Neural cell (in vitro differentiated cells): ENCODE data around the gene PLEKHA7. TPM values are rescaled to one million over a fixed set of nuclear protein-coding genes. Genes with fewer than 3 reads are reported as not detected.

Experiments
- H2AFZ ChIP-seq: fragments of 200-600, 300-800 bp; sonication (generic), shearing (Covaris generic); 2 replicates; pipeline ENCODE4 v1.6.0; 2014; ENCODE audit warnings: low read depth, mild to moderate bottlenecking, antibody characterized with exemption, low read length, moderate library complexity
- H3F3A ChIP-seq: fragments of 200-600 bp; shearing (Covaris generic); 2 replicates; pipeline ENCODE4 v1.6.1; 2016; ENCODE audit warnings: mild to moderate bottlenecking, moderate library complexity, mixed read lengths, antibody characterized with exemption, low read length; ENCODE audit not compliant: insufficient read depth, poor library complexity, severe bottlenecking
- H3K27ac ChIP-seq: fragments of 200-600, 300-800 bp; sonication (generic), shearing (Covaris generic); 2 replicates; pipeline ENCODE4 v1.5.1; 2014; ENCODE audit warnings: mild to moderate bottlenecking, low read length, moderate library complexity
- H3K27me3 ChIP-seq: fragments of 300-800, 200-600 bp; sonication (generic), shearing (Covaris generic); 2 replicates; pipeline ENCODE4 v1.6.0; 2014; ENCODE audit warnings: mild to moderate bottlenecking, low read depth, low read length, moderate library complexity; ENCODE audit not compliant: insufficient read depth
- H3K36me3 ChIP-seq: fragments of 300-800, 200-600 bp; sonication (generic), shearing (Covaris generic); 2 replicates; pipeline ENCODE4 v1.5.1; 2014; ENCODE audit warnings: mild to moderate bottlenecking, antibody characterized with exemption, low read length, moderate library complexity; ENCODE audit not compliant: insufficient read depth
- H3K4me2 ChIP-seq: fragments of 300-800, 200-600 bp; sonication (generic), shearing (Covaris generic); 2 replicates; pipeline ENCODE4 v1.6.0; 2014; ENCODE audit warnings: mild to moderate bottlenecking, low read length
- H3K4me3 ChIP-seq: fragments of 300-800, 200-600 bp; sonication (generic), shearing (Covaris generic); 2 replicates; pipeline ENCODE4 v1.5.1; 2014; ENCODE audit warnings: mild to moderate bottlenecking, low read length, moderate library complexity
- H3K79me2 ChIP-seq: fragments of 200-600 bp; shearing (Covaris generic); replicated peaks from 2 replicates; pipeline ENCODE4 v1.6.0; 2014; ENCODE audit warnings: mild to moderate bottlenecking, low read length, moderate library complexity; ENCODE audit not compliant: insufficient read depth
- H3K9ac ChIP-seq: fragments of 300-800, 200-600 bp; sonication (generic), shearing (Covaris generic); 2 replicates; pipeline ENCODE4 v1.6.1; 2016; ENCODE audit warnings: mild to moderate bottlenecking, low read length, mixed read lengths
- H3K9me2 ChIP-seq: fragments of 200-600 bp; shearing (Covaris generic); 2 replicates; pipeline ENCODE4 v1.6.1; 2016; ENCODE audit warnings: mild to moderate bottlenecking, low read length, mixed read lengths; ENCODE audit not compliant: insufficient read depth
- H3K9me3 ChIP-seq: fragments of 200-600, 300-800 bp; sonication (generic), shearing (Covaris generic); 2 replicates; pipeline ENCODE4 v1.6.1; 2016; ENCODE audit warnings: mild to moderate bottlenecking, mixed run types, low read length, moderate library complexity, mixed read lengths
- H4K20me1 ChIP-seq: fragments of 200-600 bp; shearing (Covaris generic); 2 replicates; pipeline ENCODE4 v1.6.1; 2016; ENCODE audit warnings: mild to moderate bottlenecking, mixed run types; ENCODE audit not compliant: insufficient read depth
- EP300 ChIP-seq: fragments of 450-650 bp; conservative IDR thresholded peaks from 2 replicates; pipeline ENCODE4 v1.6.1; 2014; ENCODE audit warnings: antibody characterized with exemption, mild to moderate bottlenecking, moderate library complexity; ENCODE audit not compliant: poor library complexity, severe bottlenecking
- EZH2 ChIP-seq: fragments of 200-600, 300-800 bp; shearing (Covaris generic), sonication (generic); IDR thresholded peaks from 2 replicates; pipeline ENCODE4 v1.6.1; 2014; ENCODE audit warnings: antibody characterized with exemption, low read length, borderline replicate concordance, mild to moderate bottlenecking; ENCODE audit not compliant: insufficient read depth, poor library complexity, severe bottlenecking
- MXI1 ChIP-seq: fragments of 450-650 bp; conservative IDR thresholded peaks from 2 replicates; pipeline ENCODE4 v1.6.1; 2014; ENCODE audit warnings: antibody characterized with exemption, mild to moderate bottlenecking; ENCODE audit not compliant: poor library complexity, severe bottlenecking
- POLR2AphosphoS5 ChIP-seq: IDR thresholded peaks from 2 replicates; pipeline ENCODE4 v1.6.1; 2012
- RAD21 ChIP-seq: fragments of 450-650 bp; conservative IDR thresholded peaks from 2 replicates; pipeline ENCODE4 v1.6.1; 2014; ENCODE audit warnings: antibody characterized with exemption, mild to moderate bottlenecking, moderate library complexity
- SMC3 ChIP-seq: fragments of 450-650 bp; conservative IDR thresholded peaks from 2 replicates; pipeline ENCODE4 v1.6.1; 2014; ENCODE audit warnings: antibody characterized with exemption, mild to moderate bottlenecking, moderate library complexity; ENCODE audit not compliant: poor library complexity
- TAF1 ChIP-seq: IDR thresholded peaks from 2 replicates; pipeline ENCODE4 v1.6.1; 2012; ENCODE audit warnings: low read depth
- polyA plus RNA-seq: library from polyadenylated mRNA; depleted of rRNA; stranded (reverse); fragments of >200 nt; gene quantifications from 2 replicates; pipeline ENCODE4 v1.2.3, GENCODE V29; 2014
- TF ChIP-seq, protein P1 (sequence below): IDR thresholded peaks from 2 replicates; pipeline ENCODE4 v1.6.1; 2012; ENCODE audit warnings: borderline replicate concordance
- TF ChIP-seq, protein P2 (sequence below): fragments of 450-650 bp; IDR thresholded peaks from 2 replicates; pipeline ENCODE4 v1.5.1; 2014; ENCODE audit warnings: antibody characterized with exemption, mild to moderate bottlenecking, moderate library complexity; ENCODE audit not compliant: poor library complexity, severe bottlenecking

PLEKHA7 gene
- polyA plus RNA-seq, 1 donor from 2014 or later = 45.7 TPM

DNA sequence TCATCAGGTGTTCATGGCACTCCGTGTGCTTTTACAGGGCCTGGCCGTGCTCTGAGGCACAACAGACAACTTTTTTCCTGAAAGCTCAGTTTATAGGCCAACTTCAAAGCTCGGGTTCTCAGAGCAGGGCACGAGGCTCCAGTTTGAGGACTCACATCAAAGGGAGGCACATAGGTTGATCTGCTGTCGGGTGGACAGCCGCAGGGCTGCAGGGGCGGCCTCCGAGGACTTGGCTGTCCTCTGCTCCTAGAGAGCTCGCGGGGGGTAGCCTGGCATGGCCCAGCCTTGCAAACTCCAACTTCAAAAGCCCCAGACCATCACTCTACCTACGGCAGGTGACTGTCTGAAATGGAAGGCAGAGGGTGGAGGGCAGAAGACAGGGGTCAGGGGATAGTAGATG lies 244.2 kb downstream of the PLEKHA7 start:
- Histone ChIP-seq H3K9ac (no peak overlapping the region), H3K4me2 (no peak overlapping the region), H3K79me2 (no peaks in the 10 kb centered on the region), H3K36me3 (no peaks in the 10 kb centered on the region), H4K20me1 (no peaks in the 10 kb centered on the region), H3K27ac (no peak overlapping the region), H3K9me2 (no peaks in the 10 kb centered on the region), H3F3A (no peaks in the 10 kb centered on the region), H3K27me3 (no peaks in the 10 kb centered on the region), H2AFZ (no peak overlapping the region), H3K4me3 (no peak overlapping the region), H3K9me3 (no peaks in the 10 kb centered on the region)
- TF ChIP-seq, protein P1, sequence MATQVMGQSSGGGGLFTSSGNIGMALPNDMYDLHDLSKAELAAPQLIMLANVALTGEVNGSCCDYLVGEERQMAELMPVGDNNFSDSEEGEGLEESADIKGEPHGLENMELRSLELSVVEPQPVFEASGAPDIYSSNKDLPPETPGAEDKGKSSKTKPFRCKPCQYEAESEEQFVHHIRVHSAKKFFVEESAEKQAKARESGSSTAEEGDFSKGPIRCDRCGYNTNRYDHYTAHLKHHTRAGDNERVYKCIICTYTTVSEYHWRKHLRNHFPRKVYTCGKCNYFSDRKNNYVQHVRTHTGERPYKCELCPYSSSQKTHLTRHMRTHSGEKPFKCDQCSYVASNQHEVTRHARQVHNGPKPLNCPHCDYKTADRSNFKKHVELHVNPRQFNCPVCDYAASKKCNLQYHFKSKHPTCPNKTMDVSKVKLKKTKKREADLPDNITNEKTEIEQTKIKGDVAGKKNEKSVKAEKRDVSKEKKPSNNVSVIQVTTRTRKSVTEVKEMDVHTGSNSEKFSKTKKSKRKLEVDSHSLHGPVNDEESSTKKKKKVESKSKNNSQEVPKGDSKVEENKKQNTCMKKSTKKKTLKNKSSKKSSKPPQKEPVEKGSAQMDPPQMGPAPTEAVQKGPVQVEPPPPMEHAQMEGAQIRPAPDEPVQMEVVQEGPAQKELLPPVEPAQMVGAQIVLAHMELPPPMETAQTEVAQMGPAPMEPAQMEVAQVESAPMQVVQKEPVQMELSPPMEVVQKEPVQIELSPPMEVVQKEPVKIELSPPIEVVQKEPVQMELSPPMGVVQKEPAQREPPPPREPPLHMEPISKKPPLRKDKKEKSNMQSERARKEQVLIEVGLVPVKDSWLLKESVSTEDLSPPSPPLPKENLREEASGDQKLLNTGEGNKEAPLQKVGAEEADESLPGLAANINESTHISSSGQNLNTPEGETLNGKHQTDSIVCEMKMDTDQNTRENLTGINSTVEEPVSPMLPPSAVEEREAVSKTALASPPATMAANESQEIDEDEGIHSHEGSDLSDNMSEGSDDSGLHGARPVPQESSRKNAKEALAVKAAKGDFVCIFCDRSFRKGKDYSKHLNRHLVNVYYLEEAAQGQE = no peak
- TF ChIP-seq TAF1 (no peak), SMC3 (no peak), EP300 (no peak), RAD21 (no peak), POLR2AphosphoS5 (no peak), MXI1 (no peak), EZH2 (no peak)
- TF ChIP-seq, protein P2, sequence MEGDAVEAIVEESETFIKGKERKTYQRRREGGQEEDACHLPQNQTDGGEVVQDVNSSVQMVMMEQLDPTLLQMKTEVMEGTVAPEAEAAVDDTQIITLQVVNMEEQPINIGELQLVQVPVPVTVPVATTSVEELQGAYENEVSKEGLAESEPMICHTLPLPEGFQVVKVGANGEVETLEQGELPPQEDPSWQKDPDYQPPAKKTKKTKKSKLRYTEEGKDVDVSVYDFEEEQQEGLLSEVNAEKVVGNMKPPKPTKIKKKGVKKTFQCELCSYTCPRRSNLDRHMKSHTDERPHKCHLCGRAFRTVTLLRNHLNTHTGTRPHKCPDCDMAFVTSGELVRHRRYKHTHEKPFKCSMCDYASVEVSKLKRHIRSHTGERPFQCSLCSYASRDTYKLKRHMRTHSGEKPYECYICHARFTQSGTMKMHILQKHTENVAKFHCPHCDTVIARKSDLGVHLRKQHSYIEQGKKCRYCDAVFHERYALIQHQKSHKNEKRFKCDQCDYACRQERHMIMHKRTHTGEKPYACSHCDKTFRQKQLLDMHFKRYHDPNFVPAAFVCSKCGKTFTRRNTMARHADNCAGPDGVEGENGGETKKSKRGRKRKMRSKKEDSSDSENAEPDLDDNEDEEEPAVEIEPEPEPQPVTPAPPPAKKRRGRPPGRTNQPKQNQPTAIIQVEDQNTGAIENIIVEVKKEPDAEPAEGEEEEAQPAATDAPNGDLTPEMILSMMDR = no peak

DNA sequence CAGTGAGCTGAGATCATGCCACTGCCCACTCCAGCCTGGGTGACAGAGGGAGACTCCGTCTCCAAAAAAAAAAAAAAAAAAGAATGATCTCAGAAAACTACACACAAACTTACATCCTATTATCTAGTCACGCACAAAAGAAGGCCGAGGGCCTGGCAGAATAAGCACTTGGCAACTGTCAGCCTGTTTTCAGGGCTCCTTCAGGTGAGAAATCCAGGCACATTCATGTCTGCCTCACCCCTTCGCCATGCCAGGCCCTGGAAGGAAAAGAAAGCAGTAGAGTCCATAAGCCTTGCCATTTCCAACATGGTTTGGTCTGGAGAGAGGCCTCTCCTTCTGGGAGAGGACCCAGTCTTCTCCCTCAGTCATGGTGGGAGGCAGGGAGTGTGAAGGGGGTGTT lies 244.8 kb downstream of the PLEKHA7 start:
- Histone ChIP-seq H3K79me2 (no peaks in the 10 kb centered on the region), H4K20me1 (no peaks in the 10 kb centered on the region), H3K36me3 (no peaks in the 10 kb centered on the region), H3K4me2 (no peak overlapping the region), H3K9me3 (no peaks in the 10 kb centered on the region), H3K9me2 (no peaks in the 10 kb centered on the region), H3K9ac (no peak overlapping the region), H3K27ac (no peak overlapping the region), H3F3A (no peaks in the 10 kb centered on the region), H3K27me3 (no peaks in the 10 kb centered on the region), H3K4me3 (no peak overlapping the region), H2AFZ (no peak overlapping the region)
- no peak for TF ChIP-seq MXI1
- no peak for TF ChIP-seq POLR2AphosphoS5
- TF ChIP-seq, protein P2 = no peak
- no peak for TF ChIP-seq EZH2
- no peak for TF ChIP-seq RAD21
- TF ChIP-seq, protein P1 = no peak
- no peak for TF ChIP-seq SMC3
- TF ChIP-seq EP300 = no peak
- no peak for TF ChIP-seq TAF1
